ENCODE results near the gene RTN4RL1.
A peak's percentile ranks its signal among the peaks of the same experiment; 100 is the strongest.

The RTN4RL1 gene

GRCh38 chr17:1945621-1946020 lies 79.5 kb downstream of the RTN4RL1 start:
- no peak overlapping the region for H2BK120ac ChIP-seq (ENCODE audit: low read depth, low read length)
- H4K8ac ChIP-seq (ENCODE audit: low read length) = no peak overlapping the region
- H3K36me3 ChIP-seq (ENCODE audit: control insufficient read depth in 1 of 2, insufficient read depth in 2 of 2, low read depth in 1 of 2, low read length in 2 of 2) = no peaks in the 10 kb centered on the region
- H2BK12ac ChIP-seq (ENCODE audit: low read length in 2 of 2) = no peak overlapping the region
- H2BK5ac ChIP-seq (ENCODE audit: low read depth, low read length, poor library complexity, severe bottlenecking) = no peak overlapping the region
- H2AK5ac ChIP-seq (ENCODE audit: low read length, severe bottlenecking) = no peak overlapping the region
- no peak overlapping the region for H3K4me2 ChIP-seq (ENCODE audit: low read length, poor library complexity, severe bottlenecking)
- no peak overlapping the region for H3K4me3 ChIP-seq (ENCODE audit: insufficient read depth in 1 of 2, low read depth in 1 of 2, low read length in 2 of 2)
- no peaks in the 10 kb centered on the region for H3K9me3 ChIP-seq (ENCODE audit: control insufficient read depth, low read length)
- no peak overlapping the region for H3K4ac ChIP-seq (ENCODE audit: low read depth in 1 of 2, low read length in 2 of 2)
- H3K27me3 ChIP-seq (ENCODE audit: control insufficient read depth in 1 of 2, insufficient read depth in 1 of 2, low read length in 2 of 2) = peaks cover 8 to 36% of the 10 kb centered on the region in 2 experiments
- no peaks in the 10 kb centered on the region for H3K79me1 ChIP-seq (replicated peaks; ENCODE audit: low read length, poor library complexity, severe bottlenecking)
- no peak overlapping the region for H3K18ac ChIP-seq (ENCODE audit: low read depth in 1 of 2, low read length in 2 of 2)
- peaks cover 10% of the 10 kb centered on the region for H3K4me1 ChIP-seq (ENCODE audit: control insufficient read depth, insufficient read depth, low read depth, low read length)
- no peak overlapping the region for H2BK15ac ChIP-seq (ENCODE audit: low read depth, poor library complexity, severe bottlenecking)
- H3K27ac ChIP-seq (ENCODE audit: low read length, poor library complexity, severe bottlenecking) = no peak overlapping the region
- H3K9ac ChIP-seq (ENCODE audit: low read length) = no peak overlapping the region
- no peak overlapping the region for H3K23ac ChIP-seq (ENCODE audit: low read length in 2 of 2)
- no peak overlapping the region for H4K91ac ChIP-seq (ENCODE audit: low read length)
- H2AFZ ChIP-seq (ENCODE audit: low read depth, low read length) = no peak overlapping the region
- no peak for DNase-seq
- WGBS = 97% methylated on average over 12 of the region's 12 CpGs
- H3K14ac ChIP-seq (ENCODE audit: low read length in 2 of 2) = no peak overlapping the region

GRCh38 chr17:1943436-1943831 lies 81.7 kb downstream of the RTN4RL1 start:
- H2BK120ac ChIP-seq (ENCODE audit: low read depth, low read length) = no peak overlapping the region
- no peak overlapping the region for H3K23ac ChIP-seq (ENCODE audit: low read length in 2 of 2)
- H4K91ac ChIP-seq (ENCODE audit: low read length) = no peak overlapping the region
- H3K18ac ChIP-seq (ENCODE audit: low read depth in 1 of 2, low read length in 2 of 2) = no peak overlapping the region
- H3K4ac ChIP-seq (ENCODE audit: low read depth in 1 of 2, low read length in 2 of 2) = no peak overlapping the region
- H3K27ac ChIP-seq (ENCODE audit: low read length, poor library complexity, severe bottlenecking) = no peak overlapping the region
- no peak overlapping the region for H4K8ac ChIP-seq (ENCODE audit: low read length)
- H3K14ac ChIP-seq (ENCODE audit: low read length in 2 of 2) = no peak overlapping the region
- no peak for DNase-seq
- H3K9me3 ChIP-seq (ENCODE audit: control insufficient read depth, low read length) = no peaks in the 10 kb centered on the region
- H2AFZ ChIP-seq (ENCODE audit: low read depth, low read length) = peak overlapping the region; percentile 47
- no peak overlapping the region for H2BK5ac ChIP-seq (ENCODE audit: low read depth, low read length, poor library complexity, severe bottlenecking)
- no peak overlapping the region for H3K9ac ChIP-seq (ENCODE audit: low read length)
- no peak overlapping the region for H2BK15ac ChIP-seq (ENCODE audit: low read depth, poor library complexity, severe bottlenecking)
- peaks cover 13% of the 10 kb centered on the region for H3K4me1 ChIP-seq (ENCODE audit: control insufficient read depth, insufficient read depth, low read depth, low read length)
- H3K4me2 ChIP-seq (ENCODE audit: low read length, poor library complexity, severe bottlenecking) = no peak overlapping the region
- no peak overlapping the region for H3K4me3 ChIP-seq (ENCODE audit: insufficient read depth in 1 of 2, low read depth in 1 of 2, low read length in 2 of 2)
- H2BK12ac ChIP-seq (ENCODE audit: low read length in 2 of 2) = no peak overlapping the region
- H2AK5ac ChIP-seq (ENCODE audit: low read length, severe bottlenecking) = no peak overlapping the region
- no peaks in the 10 kb centered on the region for H3K79me1 ChIP-seq (replicated peaks; ENCODE audit: low read length, poor library complexity, severe bottlenecking)
- H3K27me3 ChIP-seq (ENCODE audit: control insufficient read depth in 1 of 2, insufficient read depth in 1 of 2, low read length in 2 of 2) = peaks cover 9 to 36% of the 10 kb centered on the region in 2 experiments
- H3K36me3 ChIP-seq (ENCODE audit: control insufficient read depth in 1 of 2, insufficient read depth in 2 of 2, low read depth in 1 of 2, low read length in 2 of 2) = no peaks in the 10 kb centered on the region
- 94% methylated on average over 11 of the region's 11 CpGs for WGBS

GRCh38 chr17:1942666-1943435 lies 82.3 kb downstream of the RTN4RL1 start:
- no peak overlapping the region for H2BK12ac ChIP-seq (ENCODE audit: low read length in 2 of 2)
- H3K27me3 ChIP-seq (ENCODE audit: control insufficient read depth in 1 of 2, insufficient read depth in 1 of 2, low read length in 2 of 2) = peaks cover 9 to 32% of the 10 kb centered on the region in 2 experiments
- H3K27ac ChIP-seq (ENCODE audit: low read length, poor library complexity, severe bottlenecking) = no peak overlapping the region
- no peak overlapping the region for H3K4me3 ChIP-seq (ENCODE audit: insufficient read depth in 1 of 2, low read depth in 1 of 2, low read length in 2 of 2)
- H4K8ac ChIP-seq (ENCODE audit: low read length) = no peak overlapping the region
- no peaks in the 10 kb centered on the region for H3K9me3 ChIP-seq (ENCODE audit: control insufficient read depth, low read length)
- H4K91ac ChIP-seq (ENCODE audit: low read length) = no peak overlapping the region
- H3K79me1 ChIP-seq (replicated peaks; ENCODE audit: low read length, poor library complexity, severe bottlenecking) = no peaks in the 10 kb centered on the region
- H3K4me2 ChIP-seq (ENCODE audit: low read length, poor library complexity, severe bottlenecking) = no peak overlapping the region
- no peak for DNase-seq
- H3K18ac ChIP-seq (ENCODE audit: low read depth in 1 of 2, low read length in 2 of 2) = no peak overlapping the region
- no peaks in the 10 kb centered on the region for H3K36me3 ChIP-seq (ENCODE audit: control insufficient read depth in 1 of 2, insufficient read depth in 2 of 2, low read depth in 1 of 2, low read length in 2 of 2)
- H3K4ac ChIP-seq (ENCODE audit: low read depth in 1 of 2, low read length in 2 of 2) = no peak overlapping the region
- H2AK5ac ChIP-seq (ENCODE audit: low read length, severe bottlenecking) = no peak overlapping the region
- no peak overlapping the region for H3K9ac ChIP-seq (ENCODE audit: low read length)
- H2BK5ac ChIP-seq (ENCODE audit: low read depth, low read length, poor library complexity, severe bottlenecking) = no peak overlapping the region
- no peak overlapping the region for H2AFZ ChIP-seq (ENCODE audit: low read depth, low read length)
- no peak overlapping the region for H2BK120ac ChIP-seq (ENCODE audit: low read depth, low read length)
- peaks cover 11% of the 10 kb centered on the region for H3K4me1 ChIP-seq (ENCODE audit: control insufficient read depth, insufficient read depth, low read depth, low read length)
- H3K14ac ChIP-seq (ENCODE audit: low read length in 2 of 2) = peak overlapping the region in 1 of 2 experiments; percentile 68
- 83% methylated on average over 19 of the region's 21 CpGs for WGBS
- H2BK15ac ChIP-seq (ENCODE audit: low read depth, poor library complexity, severe bottlenecking) = no peak overlapping the region
- H3K23ac ChIP-seq (ENCODE audit: low read length in 2 of 2) = no peak overlapping the region

- Histone ChIP-seq H3K14ac (ENCODE audit: low read length in 2 of 2) (no peak overlapping the region), H4K91ac (ENCODE audit: low read length) (no peak overlapping the region), H2BK12ac (ENCODE audit: low read length in 2 of 2) (no peak overlapping the region), H3K27ac (ENCODE audit: low read length, poor library complexity, severe bottlenecking) (no peak overlapping the region), H3K4ac (ENCODE audit: low read depth in 1 of 2, low read length in 2 of 2) (no peak overlapping the region), H2AK5ac (ENCODE audit: low read length, severe bottlenecking) (no peak overlapping the region), H3K23ac (ENCODE audit: low read length in 2 of 2) (no peak overlapping the region), H3K4me1 (ENCODE audit: control insufficient read depth, insufficient read depth, low read depth, low read length) (peaks cover 11% of the 10 kb centered on the region), H3K36me3 (ENCODE audit: control insufficient read depth in 1 of 2, insufficient read depth in 2 of 2, low read depth in 1 of 2, low read length in 2 of 2) (peaks cover 0 to 5% of the 10 kb centered on the region in 2 experiments), H3K18ac (ENCODE audit: low read depth in 1 of 2, low read length in 2 of 2) (no peak overlapping the region), H3K4me2 (ENCODE audit: low read length, poor library complexity, severe bottlenecking) (no peak overlapping the region), H2BK5ac (ENCODE audit: low read depth, low read length, poor library complexity, severe bottlenecking) (no peak overlapping the region), H2AFZ (ENCODE audit: low read depth, low read length) (no peak overlapping the region), H3K4me3 (ENCODE audit: insufficient read depth in 1 of 2, low read depth in 1 of 2, low read length in 2 of 2) (no peak overlapping the region), H3K9ac (ENCODE audit: low read length) (no peak overlapping the region), H3K79me1 (replicated peaks; ENCODE audit: low read length, poor library complexity, severe bottlenecking) (no peaks in the 10 kb centered on the region), H2BK120ac (ENCODE audit: low read depth, low read length) (no peak overlapping the region), H3K27me3 (ENCODE audit: control insufficient read depth in 1 of 2, insufficient read depth in 1 of 2, low read length in 2 of 2) (peaks cover 9 to 29% of the 10 kb centered on the region in 2 experiments), H3K9me3 (ENCODE audit: control insufficient read depth, low read length) (no peaks in the 10 kb centered on the region), H4K8ac (ENCODE audit: low read length) (no peak overlapping the region), H2BK15ac (ENCODE audit: low read depth, poor library complexity, severe bottlenecking) (no peak overlapping the region)
- WGBS = 72% methylated on average over 3 of the region's 7 CpGs
- DNase-seq = no peak
These were observed 83.1 kb downstream of the RTN4RL1 start for GRCh38 chr17:1942066-1942365.

Data from mesenchymal stem cell (in vitro differentiated cells and primary cell).